Measurements from ENCODE around the gene THRSP. TPM values are rescaled to one million over a fixed set of nuclear protein-coding genes. Genes with fewer than 3 reads are reported as not detected.
"Not testable (repeated sequence)": the region's sequence is repeated elsewhere in the genome, so short reads cannot be mapped to it uniquely, and the experiment has no call there.

THRSP gene, protein sequence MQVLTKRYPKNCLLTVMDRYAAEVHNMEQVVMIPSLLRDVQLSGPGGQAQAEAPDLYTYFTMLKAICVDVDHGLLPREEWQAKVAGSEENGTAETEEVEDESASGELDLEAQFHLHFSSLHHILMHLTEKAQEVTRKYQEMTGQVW
- polyA plus RNA-seq (ENCODE audit: insufficient read length in 4 of 4) = under 1 TPM; 0.15 to 0.38 (median 0.22) TPM

DNA sequence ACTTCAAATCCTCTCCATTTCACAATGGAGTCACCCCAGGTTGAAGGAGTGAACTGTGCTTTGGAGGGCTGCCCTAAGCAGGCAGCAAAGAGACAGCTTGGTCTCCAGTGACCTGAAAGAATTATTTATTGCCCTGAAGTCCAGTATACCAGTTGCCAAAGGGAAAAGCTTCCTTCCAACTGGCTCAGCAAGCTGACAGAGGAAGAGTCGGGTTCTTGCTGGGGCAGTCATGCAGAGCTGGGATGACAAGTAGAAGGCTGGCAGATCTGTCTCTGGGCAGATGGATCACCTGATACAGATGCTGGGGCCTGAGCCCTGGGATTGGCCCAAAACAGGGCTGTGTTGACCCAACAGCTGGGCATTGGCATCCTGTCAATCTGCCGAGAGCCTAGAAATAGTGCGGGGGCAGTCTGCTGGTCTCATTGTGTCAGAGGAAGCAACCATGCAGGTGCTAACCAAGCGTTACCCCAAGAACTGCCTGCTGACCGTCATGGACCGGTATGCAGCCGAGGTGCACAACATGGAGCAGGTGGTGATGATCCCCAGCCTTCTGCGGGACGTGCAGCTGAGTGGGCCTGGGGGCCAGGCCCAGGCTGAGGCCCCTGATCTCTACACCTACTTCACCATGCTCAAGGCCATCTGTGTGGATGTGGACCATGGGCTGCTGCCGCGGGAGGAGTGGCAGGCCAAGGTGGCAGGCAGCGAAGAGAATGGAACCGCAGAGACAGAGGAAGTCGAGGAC is at the start of gene THRSP:
Gene THRSP, plus strand, starts transcription at position 422 of the 742 bp plus-strand sequence. Its CDS starts 21 bp downstream, at position 443.
- no peak for DNase-seq (ENCODE audit: low read depth in 4 of 4, low spot score in 3 of 4)

DNA sequence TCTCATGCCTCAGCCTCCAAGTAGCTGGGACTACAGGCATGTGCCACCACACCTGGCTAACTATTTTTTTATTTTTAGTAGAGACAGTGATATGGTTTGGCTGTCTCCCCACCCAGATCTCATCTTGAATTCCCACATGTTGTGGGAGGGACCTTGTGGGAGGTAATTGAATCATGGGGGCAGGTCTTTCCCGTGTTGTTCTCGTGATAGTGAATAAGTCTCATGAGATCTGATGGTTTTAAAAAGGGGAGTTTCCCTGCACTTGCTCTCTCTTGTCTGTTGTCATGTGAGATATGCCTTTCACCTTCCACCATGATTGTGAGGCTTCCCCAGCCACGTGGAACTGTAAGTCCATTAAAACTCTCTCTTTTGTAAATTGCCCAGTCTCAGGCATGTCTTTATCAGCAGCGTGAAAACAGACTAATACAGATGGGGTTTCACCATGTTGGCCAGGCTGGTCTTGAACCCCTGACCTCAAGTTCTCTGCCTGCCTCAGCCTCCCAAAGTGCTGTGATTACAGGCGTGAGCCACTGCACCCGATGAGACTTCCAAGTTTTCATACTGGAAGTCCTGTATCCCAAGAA is 48.6 kb upstream of the THRSP start:
- not testable (repeated sequence) for DNase-seq (ENCODE audit: low read depth in 4 of 4, low spot score in 3 of 4)

DNA sequence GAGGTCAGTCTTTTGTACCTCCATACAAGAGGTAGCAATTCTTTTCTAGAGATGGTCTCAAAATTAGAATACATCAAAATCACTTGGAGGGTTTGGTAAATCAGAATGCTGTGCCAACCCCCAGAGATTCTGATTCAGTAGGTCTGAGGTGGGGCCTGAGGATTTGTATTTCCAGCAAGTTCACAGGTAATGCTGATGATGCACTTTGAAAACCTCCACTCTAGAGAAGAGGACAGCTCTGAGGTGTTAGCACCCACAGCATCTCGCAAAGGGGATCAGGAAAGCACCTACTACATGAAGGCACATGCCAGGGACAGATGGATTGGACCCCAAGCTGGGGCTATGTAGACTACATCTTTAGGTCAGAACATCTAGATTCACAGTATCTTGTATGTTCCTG is 47.8 kb upstream of the THRSP start:
- DNase-seq (ENCODE audit: low read depth in 4 of 4, low spot score in 3 of 4) = no peak

DNA sequence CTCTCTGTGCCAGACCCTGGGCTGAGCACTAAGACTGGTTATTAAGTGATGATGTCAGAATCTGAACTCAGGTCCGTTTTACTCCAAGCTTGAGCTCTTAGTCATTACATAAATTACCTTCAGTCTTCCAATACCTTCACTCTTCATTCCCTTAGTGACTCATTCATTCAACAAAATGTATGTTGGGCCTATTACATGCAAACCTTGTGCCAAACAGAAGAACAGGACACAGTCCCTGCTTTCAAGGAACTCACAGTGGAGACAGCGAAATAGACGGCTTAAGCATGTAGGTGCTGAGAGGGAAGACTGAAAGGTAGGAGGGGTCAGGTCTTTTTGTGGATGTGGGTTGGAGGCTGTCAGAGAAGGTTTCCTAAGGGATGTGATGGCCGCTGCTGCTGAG is 43.9 kb upstream of the THRSP start:
- DNase-seq (ENCODE audit: low read depth in 4 of 4, low spot score in 3 of 4) = no peak

DNA sequence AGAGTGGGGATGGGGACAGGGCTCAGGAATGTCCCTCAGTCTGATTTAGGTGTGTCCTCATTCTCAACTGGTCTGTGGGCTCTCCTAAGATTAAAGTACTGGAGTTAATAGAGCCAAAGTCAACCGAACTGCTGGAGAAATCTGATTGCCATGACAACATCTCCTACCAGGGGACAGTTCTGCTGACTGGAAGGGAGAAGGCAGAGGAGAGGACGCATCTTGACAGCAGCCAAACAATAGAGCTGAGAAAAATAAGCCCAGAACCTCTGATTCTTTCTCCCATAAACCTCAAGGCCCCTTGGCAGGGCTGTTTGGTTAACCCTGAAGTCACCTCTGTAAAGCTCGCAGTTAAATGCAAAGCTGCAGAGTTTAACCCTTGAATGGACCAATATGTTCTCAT is 43.4 kb upstream of the THRSP start:
- DNase-seq (ENCODE audit: low read depth in 4 of 4, low spot score in 3 of 4) = no peak

DNA sequence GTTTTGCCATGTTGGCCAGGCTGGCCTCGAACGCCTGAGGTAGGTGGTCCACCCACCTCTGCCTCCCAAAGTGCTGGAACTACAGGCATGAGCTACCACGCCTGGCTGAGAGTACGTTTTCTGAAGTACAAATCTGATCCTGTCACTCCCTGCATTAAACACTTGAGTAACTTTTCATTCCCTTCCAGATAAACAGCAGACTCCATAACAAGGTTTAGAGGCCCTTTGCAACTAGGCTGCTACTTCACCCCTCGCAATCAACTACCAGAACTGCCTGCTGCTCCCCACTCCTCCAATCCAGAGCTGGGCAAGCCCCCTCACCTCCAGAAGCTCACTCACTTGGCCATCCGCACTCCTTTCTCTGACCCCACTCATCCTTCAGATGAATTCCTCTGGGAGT is 42.0 kb upstream of the THRSP start:
- no peak for DNase-seq (ENCODE audit: low read depth in 4 of 4, low spot score in 3 of 4)

DNA sequence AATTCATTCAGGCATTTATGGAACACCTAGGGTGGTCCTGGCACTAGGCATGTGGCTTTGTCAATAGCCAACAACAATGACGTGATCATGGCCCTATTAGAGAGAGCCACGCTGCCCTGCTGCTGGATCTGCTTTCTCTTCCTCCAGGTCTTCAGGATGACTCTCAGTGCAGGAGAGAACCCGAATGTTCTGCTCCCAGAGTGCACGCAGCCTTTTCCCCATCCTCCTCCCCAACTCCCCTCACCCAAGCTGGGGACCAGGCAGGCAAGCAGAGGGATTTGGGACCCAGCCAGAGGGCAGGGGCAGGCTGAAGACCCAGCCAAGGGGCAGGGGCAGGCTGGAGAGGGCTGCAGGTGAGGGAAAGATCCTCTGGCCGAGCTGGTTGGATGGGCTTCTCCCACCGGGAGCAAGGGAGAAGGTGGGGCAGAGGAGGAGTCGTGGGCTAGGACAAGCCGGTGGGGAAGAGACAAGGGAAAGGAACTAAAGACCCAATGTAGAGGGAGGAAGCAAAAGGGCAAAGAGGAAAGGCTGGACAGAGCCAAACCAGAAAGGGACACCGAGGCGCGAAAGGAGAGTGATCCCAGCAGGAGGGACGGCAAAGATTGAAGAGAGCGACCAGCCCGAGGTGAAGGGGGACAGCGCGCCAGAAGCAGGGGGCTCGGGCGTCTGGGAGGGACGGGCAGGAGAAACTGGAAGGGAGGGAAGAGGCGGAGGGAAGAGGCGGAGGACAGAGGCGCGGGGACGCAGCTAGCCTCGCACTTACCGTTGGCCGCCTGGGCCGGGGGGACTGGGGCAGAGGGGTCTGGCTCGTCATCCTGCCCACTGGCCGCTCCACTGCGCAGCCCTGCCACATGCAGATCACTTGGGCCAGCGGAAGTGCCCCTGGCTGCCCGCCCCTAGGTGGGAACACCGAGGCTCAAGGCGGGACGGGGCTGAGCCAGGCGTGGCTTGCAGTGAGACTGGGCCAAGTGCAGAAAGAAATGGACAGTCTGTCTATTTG is 41.0 kb upstream of the THRSP start, which contains the start of gene KCTD14:
Gene KCTD14, minus strand, starts transcription at position 880 of the 1,000 bp plus-strand sequence. Its CDS starts 27 bp downstream, at position 853.
- no peak for DNase-seq (ENCODE audit: low read depth in 4 of 4, low spot score in 3 of 4)

DNA sequence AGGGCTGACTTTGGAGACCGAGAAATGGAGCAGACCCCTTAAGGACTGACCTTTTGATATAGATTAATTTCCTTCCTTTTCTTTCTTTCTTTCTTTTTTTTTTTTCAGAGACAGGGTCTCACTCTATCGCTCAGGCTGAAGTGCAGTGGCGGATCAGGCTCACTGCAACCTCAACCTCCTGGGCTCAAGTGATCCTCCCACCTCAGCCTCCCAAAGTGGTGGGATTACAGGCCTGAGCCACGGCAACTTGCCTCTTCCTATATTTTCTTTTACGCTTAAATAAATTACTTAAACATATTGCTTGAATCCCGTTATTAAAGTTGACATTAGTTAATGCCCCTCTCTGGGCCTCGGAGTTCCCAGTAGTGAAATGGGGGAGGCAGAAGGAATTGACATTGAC is 40.2 kb upstream of the THRSP start:
- no peak for DNase-seq (ENCODE audit: low read depth in 4 of 4, low spot score in 3 of 4)

DNA sequence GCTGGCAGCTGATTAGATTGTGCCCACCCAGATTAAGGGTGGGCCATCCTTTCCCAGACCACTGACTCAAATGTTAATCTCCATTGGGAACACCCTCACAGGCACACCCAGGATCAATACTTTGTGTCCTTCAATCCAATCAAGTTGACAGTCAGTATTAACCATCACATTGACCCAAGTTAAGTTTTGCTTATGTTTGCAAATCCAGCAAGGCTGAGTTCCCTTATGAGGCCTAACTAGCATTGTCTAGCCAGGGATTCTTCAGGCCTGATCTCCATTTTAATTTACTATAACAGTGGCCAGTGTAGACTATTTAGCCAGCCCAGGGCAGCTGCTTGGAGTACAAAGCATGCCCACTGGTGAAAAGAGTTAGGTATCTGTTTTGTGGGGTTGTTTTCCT is 38.3 kb upstream of the THRSP start:
- DNase-seq (ENCODE audit: low read depth in 4 of 4, low spot score in 3 of 4) = no peak

DNA sequence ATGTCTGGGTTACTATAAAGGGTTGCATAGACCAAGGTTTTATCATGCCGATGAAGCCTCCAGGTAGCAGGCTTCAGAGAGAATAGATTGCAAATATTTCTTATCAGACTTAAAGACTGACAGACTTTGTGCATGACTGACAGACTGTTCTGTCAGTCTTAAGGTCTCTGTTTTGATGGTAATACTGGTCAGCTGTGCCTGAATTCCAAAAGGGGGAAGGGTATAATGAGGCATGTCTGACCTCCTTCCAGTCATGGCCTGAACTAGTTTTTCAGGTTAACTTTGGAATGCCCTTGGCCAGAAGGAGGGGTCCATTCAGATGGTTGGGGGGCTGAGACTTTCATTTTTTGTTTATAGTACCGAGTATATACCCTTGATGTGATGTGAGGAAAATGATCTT is 35.9 kb upstream of the THRSP start:
- no peak for DNase-seq (ENCODE audit: low read depth in 4 of 4, low spot score in 3 of 4)

DNA sequence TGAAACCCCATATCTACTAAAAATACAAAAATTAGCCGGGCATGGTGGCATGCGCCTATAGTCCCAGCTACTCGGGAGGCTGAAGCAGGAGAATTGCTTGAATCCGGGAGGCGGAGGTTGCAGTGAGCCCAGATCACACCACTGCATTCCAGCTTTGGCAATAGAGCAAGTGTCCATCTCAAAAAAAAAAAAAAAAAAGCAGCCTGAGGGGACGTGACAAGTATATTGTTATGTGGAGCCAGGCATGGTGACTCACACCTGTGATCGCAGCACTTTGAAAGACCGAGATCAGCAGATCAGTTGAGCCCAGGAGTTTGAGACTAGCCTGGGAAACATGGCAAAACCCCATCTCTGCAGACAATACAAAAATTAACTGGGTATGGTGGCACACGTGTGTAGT is 35.2 kb upstream of the THRSP start:
- not testable (repeated sequence) for DNase-seq (ENCODE audit: low read depth in 4 of 4, low spot score in 3 of 4)

DNA sequence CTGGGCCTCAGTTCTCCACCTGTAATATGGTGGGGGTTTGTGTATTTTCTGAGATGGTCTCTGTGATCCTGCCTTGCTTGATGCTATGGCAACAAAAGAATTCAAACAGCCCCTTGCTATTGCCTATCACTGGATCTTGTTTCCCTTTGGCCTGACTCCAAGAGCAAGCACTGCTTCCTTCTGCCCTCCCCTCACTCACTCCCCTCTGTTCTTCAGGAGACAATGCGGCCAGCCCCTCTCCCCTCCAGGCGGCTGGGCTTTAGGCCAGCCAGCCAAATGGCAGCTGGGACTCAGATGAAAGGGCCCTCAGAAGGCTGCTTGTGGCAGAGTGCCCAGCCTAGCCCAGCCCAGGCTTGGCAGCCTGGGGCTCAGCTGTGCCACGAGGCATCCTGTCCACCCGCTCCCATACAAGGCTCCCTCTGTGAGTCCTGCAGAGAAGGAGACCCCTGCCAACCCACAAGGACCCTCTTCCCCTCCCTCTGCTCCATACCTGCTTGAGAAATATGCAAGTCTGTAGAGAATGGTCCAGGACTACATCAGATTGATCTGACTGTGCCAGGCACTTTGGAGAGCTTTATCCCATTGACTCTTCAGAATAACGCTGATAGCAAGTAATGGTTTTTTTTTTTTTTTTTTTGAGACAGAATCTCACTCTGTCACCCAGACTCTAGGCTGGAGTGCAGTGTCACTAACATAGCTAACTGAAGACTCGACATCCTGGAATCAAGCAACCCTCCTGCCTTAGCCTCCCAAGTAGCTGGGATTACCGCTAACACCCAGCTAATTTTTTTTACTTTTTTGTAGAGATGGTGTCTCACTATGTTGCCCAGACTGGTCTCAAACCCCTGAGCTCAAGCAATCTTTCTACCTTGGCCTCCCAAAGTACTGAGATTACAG is 33.0 kb upstream of the THRSP start:
- peak in 2 of 4 donors; percentile 69 to 74 for DNase-seq (ENCODE audit: low read depth in 4 of 4, low spot score in 3 of 4)

DNA sequence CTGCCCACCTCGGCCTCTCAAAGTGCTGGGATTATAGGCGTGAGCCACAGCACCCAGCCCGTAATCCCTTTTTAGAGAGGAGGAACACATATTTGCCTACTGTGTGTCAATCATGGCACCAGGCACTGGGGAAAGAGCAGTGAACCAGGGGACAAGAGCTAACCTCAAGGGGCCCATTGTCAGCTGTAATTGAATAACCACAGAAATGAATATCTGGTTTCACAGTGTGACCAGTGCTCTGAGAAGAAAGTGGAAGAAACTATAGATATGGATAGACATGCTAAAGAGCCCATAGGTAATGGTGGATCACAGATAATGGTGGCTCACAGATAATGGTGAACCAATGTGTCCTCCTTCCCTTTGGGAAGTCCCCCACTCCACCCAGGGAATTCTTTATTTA is 32.0 kb upstream of the THRSP start:
- DNase-seq (ENCODE audit: low read depth in 4 of 4, low spot score in 3 of 4) = no peak

DNA sequence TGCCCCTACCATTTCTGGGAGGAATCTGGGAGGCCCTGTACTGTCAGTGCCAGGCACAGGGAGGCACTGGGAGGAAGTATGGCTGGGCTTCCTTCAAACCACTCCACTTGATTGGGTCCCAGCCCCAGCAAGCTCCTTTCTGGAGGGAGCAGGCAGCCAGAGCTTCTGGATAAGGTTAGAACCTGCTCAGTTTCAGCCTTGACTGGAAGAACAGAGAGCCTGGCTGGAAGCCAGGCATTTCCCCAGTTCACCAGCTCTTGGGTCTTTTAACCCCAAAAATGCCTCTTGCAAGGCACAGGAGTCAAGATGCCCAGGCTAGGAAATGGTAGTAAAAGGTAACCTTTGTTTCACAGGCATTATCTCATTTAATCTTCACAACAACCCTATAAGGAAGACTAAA is 31.6 kb upstream of the THRSP start:
- no peak for DNase-seq (ENCODE audit: low read depth in 4 of 4, low spot score in 3 of 4)

DNA sequence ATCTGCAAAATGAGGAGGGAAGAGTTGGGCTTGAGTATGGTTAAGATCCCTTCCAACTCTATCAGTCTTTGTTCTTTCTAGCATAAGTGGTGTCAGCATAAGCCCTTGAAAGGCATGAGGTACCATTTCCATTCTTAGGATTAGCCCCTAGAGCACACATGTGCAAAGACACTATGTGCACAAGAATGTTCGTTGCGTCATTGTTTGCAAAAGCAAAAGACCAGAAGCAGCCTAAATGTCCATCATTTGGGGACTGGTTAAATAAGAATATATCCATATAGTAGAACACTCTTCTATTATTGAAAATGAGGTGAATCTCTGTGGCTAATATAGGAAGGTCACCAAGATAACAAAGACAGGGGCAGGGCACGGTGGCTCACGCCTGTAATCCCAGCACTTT is 30.6 kb upstream of the THRSP start:
- DNase-seq (ENCODE audit: low read depth in 4 of 4, low spot score in 3 of 4) = no peak

DNA sequence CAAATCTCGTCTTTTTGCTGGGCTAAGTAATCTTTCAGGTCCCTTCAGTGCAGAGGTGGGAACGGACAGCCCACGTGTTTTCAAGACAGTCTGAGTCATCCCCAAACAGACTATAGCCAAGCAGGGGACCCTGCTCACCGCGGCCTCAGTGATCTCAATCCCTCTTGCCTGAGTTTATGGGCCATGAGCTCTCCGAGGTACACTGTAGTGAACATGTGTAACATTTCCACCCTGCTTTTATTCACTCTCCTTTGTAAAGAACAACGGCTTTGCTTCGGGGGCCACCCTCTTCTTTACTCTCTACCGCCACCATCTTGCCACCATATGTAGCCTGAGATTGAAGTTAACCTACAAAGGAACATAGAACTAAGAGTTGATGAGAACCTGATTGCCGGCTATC is 29.0 kb upstream of the THRSP start:
- DNase-seq (ENCODE audit: low read depth in 4 of 4, low spot score in 3 of 4) = no peak

DNA sequence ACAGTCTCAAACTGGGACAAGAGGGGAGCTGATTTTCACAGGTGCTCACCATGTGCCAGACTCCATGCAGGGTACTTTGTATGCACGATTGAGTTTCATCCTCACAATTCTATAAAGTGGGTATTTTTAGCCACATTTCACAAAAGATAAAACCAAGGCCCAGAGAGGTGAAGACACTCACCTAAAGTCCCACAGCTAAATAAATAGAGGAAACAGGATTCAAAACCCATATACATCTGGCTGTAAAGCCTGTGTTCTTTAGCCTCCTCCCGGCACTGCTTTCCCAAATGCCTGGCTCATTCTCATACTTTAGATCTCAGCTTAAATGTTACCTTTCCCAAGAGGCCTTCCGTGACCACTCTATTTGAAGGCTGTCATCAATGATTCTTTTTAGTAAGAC is 27.3 kb upstream of the THRSP start:
- DNase-seq (ENCODE audit: low read depth in 4 of 4, low spot score in 3 of 4) = no peak

DNA sequence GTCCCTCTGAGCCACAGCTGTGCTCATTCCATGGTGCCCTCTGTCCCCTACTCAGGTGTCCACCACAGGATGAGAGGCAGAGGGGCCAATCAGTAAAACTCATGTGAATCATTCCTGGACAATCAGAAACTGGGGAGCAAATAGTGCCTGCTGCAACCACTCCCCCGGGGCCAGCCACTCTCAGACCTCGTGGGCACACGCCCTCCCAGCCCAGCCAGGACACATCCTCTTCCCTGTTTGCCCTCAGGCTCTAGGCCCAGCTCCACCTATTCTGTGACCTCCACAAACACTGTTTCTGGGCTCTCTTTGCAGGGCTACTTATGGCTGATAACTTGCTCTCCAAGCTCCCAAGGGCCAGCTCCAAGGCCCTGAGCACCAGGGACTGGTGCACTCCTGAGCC is 26.6 kb upstream of the THRSP start:
- DNase-seq (ENCODE audit: low read depth in 4 of 4, low spot score in 3 of 4) = no peak

DNA sequence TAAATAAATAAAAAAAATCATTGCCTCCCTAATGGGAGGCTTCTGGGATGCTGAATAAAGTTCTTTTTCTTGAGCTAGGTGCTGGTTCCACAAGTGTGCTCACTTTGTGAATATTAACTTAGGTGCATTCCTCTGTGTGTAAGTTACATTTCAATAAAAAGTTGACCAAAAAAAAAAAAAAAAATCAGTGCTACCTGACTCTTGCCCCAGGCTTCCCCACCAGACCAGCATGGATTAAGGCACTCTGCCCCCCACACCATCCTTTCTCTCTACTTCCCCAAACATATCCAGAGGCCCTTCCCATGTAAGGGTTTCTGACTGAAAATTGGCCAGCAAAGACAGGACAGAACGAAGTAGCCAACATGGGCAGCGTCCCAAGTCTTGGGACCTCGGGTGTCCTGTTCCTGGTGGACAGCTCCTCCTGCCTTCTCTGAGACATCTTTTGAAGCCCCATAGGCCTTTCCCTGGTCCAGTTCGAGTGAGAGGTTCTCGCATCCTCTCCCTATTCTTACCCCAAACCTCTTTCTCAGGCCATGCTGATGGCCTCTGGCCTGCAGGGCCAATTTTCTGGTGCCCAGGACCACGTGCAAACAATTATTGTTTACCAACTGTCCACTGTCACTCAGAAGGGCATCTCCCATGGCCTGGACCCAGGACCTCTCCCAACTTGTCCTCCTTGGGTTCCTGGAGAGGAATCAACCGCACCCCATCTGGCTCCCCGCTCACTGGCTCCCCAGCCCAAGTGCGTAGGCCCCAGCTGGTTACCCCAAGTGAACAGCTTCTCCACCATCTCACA is 25.6 kb upstream of the THRSP start:
- no peak for DNase-seq (ENCODE audit: low read depth in 4 of 4, low spot score in 3 of 4)

Measured in left renal pelvis (tissue), 4 donors.